ENCODE results near the gene NXT1.

NXT1 gene

DNA sequence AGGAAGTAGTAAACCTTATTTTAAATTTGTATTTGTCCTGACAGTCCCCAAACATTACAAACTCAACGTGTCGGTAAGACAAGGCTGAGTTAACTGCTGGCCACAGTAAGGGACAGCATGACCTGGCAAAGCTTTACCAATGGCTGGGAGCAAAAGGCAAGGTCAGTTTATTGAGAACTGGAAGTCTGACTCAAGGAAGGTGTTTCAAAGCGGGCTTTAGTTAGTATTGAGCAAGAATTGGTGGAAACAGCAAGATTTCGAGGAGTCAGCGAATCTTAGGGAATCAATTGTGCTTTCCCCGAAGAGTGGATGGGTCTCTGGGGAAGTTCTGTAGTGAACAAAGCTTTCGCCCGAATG lies 10.5 kb downstream of the NXT1 start:
- H4K91ac ChIP-seq (ENCODE audit: low read depth, low read length, poor library complexity): no peak overlapping the region
- peaks cover 12 to 20% of the 10 kb centered on the region in 2 donors for H3K4me1 ChIP-seq (ENCODE audit: control insufficient read depth in 2 of 2, insufficient read depth in 1 of 2, low read depth in 1 of 2, low read length in 2 of 2)
- H3K23ac ChIP-seq (ENCODE audit: low read depth, low read length, poor library complexity): no peak overlapping the region
- peak overlapping the region; percentile 98 for H3K18ac ChIP-seq (ENCODE audit: low read length)
- H3K14ac ChIP-seq (ENCODE audit: low read length): no peak overlapping the region
- DNase-seq (ENCODE audit: low spot score): no peak
- no peak overlapping the region for H2AK5ac ChIP-seq (ENCODE audit: low read depth, low read length)
- H3K79me1 ChIP-seq (ENCODE audit: low read depth, low read length): peaks cover 11% of the 10 kb centered on the region
- H2BK12ac ChIP-seq (ENCODE audit: low read length): no peak overlapping the region
- no CpG with 5 or more reads among the region's 8 CpGs for WGBS, 2 donors (ENCODE audit: extremely low coverage in 2 of 2, insufficient read length in 2 of 2, insufficient replicate concordance in 1 of 2)
- peak overlapping the region; percentile 86 for H2AFZ ChIP-seq (ENCODE audit: low read length)
- no peak overlapping the region for H4K8ac ChIP-seq (ENCODE audit: low read depth, low read length)
- no peak overlapping the region for H2BK5ac ChIP-seq (ENCODE audit: low read length)
- no peak overlapping the region for H3K27ac ChIP-seq (replicated peaks; ENCODE audit: low read length)
- no peak overlapping the region for H2BK120ac ChIP-seq (ENCODE audit: low read depth, low read length)
- H3K9ac ChIP-seq (ENCODE audit: low read depth, low read length, poor library complexity): peak overlapping the region; percentile 78
- peak overlapping the region; percentile 86 for H3K4me2 ChIP-seq (ENCODE audit: insufficient read depth, low read length, poor library complexity, severe bottlenecking)
- no peak overlapping the region for H3K4ac ChIP-seq (ENCODE audit: low read length)
- no peaks in the 10 kb centered on the region for H3K9me3 ChIP-seq (replicated peaks in 1 of 2; ENCODE audit: control insufficient read depth in 2 of 2, insufficient read depth in 1 of 2, low read depth in 1 of 2, low read length in 2 of 2)
- H3K4me3 ChIP-seq (ENCODE audit: low read length in 2 of 2): peak overlapping the region; percentile 82 to 96
- no peak overlapping the region for H2BK15ac ChIP-seq (ENCODE audit: low read length)
- peaks cover 14 to 26% of the 10 kb centered on the region in 2 donors for H3K36me3 ChIP-seq (replicated peaks in 1 of 2; ENCODE audit: control insufficient read depth in 2 of 2, insufficient read depth in 2 of 2, low read length in 2 of 2)
- no peaks in the 10 kb centered on the region for H3K27me3 ChIP-seq (ENCODE audit: control insufficient read depth in 3 of 3, insufficient read depth in 3 of 3, low read depth in 1 of 3, low read length in 3 of 3)

DNA sequence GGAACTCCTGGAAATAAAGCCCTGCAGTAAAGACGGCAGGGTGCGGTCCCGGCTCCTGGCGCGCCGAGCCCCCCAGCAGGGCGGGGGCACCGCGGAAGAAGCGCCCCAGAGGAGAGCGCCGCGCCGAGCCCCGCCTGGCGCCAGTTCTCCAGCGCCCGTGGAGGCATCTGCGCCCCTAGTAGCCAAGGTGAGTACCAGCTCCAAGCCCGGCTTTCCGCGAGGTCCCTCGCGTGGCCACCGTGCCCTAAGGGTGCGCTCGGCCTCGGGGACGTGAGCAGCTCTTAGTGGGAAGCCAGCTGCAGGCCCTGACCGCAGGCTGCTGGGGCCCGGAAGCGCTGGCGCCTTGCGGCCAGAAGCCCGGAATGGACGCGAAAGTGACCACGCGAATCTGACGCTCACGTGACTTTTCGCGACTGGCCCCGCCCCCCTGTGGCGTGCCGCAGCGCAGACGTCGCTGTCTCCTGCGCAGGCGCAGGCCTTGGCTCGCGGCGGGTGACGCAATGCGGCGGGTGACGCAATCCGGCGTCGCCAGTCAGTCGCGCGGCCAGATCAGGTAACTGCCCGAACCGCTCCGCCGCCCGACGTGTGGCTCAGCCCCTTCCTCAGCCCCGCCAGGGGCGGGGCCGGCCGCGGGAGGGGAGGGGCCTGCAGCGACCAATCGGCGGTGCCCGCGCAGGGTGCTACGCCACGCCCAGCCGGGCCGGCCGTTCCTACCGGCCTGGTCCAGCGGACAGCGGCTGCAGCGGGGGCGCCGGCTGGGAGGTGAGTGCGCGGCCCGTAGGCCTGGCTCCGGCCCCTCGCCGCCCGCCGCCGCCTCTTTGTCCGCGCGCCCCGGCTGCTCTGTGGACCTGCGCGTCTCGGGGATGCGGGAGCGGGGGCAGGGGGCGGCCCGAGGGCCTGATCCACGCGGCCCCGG lies 11.1 kb downstream of the NXT1 start, which contains the start of gene GZF1:
Gene GZF1, plus strand, starts transcription at position 707 of the 916 bp plus-strand sequence. CDS start 2,202 bp downstream, outside the sequence.
- Histone ChIP-seq H3K4me3 (ENCODE audit: low read length in 2 of 2) (peak within 1 kb of the TSS; percentile 82 to 96), H3K14ac (ENCODE audit: low read length) (peak within 1 kb of the TSS; percentile 63), H4K91ac (ENCODE audit: low read depth, low read length, poor library complexity) (no peak within 1 kb of the TSS), H3K4me1 (ENCODE audit: control insufficient read depth in 2 of 2, insufficient read depth in 1 of 2, low read depth in 1 of 2, low read length in 2 of 2) (peaks cover 12 to 20% of the 10 kb centered on the region in 2 donors), H3K4ac (ENCODE audit: low read length) (no peak within 1 kb of the TSS), H2AFZ (ENCODE audit: low read length) (peak within 1 kb of the TSS; percentile 89), H3K27ac (replicated peaks; ENCODE audit: low read length) (peak within 1 kb of the TSS; percentile 84), H3K4me2 (ENCODE audit: insufficient read depth, low read length, poor library complexity, severe bottlenecking) (peak within 1 kb of the TSS; percentile 86), H4K8ac (ENCODE audit: low read depth, low read length) (no peak within 1 kb of the TSS), H3K23ac (ENCODE audit: low read depth, low read length, poor library complexity) (peak within 1 kb of the TSS; percentile 95), H3K18ac (ENCODE audit: low read length) (peak within 1 kb of the TSS; percentile 98), H3K9me3 (replicated peaks in 1 of 2; ENCODE audit: control insufficient read depth in 2 of 2, insufficient read depth in 1 of 2, low read depth in 1 of 2, low read length in 2 of 2) (no peaks in the 10 kb centered on the region), H3K36me3 (replicated peaks in 1 of 2; ENCODE audit: control insufficient read depth in 2 of 2, insufficient read depth in 2 of 2, low read length in 2 of 2) (peaks cover 14 to 30% of the 10 kb centered on the region in 2 donors), H2BK12ac (ENCODE audit: low read length) (no peak within 1 kb of the TSS), H3K79me1 (ENCODE audit: low read depth, low read length) (peaks cover 11% of the 10 kb centered on the region), H3K27me3 (ENCODE audit: control insufficient read depth in 3 of 3, insufficient read depth in 3 of 3, low read depth in 1 of 3, low read length in 3 of 3) (no peaks in the 10 kb centered on the region), H2BK120ac (ENCODE audit: low read depth, low read length) (peak within 1 kb of the TSS; percentile 8), H3K9ac (ENCODE audit: low read depth, low read length, poor library complexity) (peak within 1 kb of the TSS; percentile 94), H2AK5ac (ENCODE audit: low read depth, low read length) (no peak within 1 kb of the TSS), H2BK15ac (ENCODE audit: low read length) (no peak within 1 kb of the TSS), H2BK5ac (ENCODE audit: low read length) (peak within 1 kb of the TSS; percentile 35)
- DNase-seq (ENCODE audit: low spot score): peak; percentile 98
- WGBS, 2 donors (ENCODE audit: extremely low coverage in 2 of 2, insufficient read length in 2 of 2, insufficient replicate concordance in 1 of 2): no CpG with 5 or more reads among the region's 114 CpGs

DNA sequence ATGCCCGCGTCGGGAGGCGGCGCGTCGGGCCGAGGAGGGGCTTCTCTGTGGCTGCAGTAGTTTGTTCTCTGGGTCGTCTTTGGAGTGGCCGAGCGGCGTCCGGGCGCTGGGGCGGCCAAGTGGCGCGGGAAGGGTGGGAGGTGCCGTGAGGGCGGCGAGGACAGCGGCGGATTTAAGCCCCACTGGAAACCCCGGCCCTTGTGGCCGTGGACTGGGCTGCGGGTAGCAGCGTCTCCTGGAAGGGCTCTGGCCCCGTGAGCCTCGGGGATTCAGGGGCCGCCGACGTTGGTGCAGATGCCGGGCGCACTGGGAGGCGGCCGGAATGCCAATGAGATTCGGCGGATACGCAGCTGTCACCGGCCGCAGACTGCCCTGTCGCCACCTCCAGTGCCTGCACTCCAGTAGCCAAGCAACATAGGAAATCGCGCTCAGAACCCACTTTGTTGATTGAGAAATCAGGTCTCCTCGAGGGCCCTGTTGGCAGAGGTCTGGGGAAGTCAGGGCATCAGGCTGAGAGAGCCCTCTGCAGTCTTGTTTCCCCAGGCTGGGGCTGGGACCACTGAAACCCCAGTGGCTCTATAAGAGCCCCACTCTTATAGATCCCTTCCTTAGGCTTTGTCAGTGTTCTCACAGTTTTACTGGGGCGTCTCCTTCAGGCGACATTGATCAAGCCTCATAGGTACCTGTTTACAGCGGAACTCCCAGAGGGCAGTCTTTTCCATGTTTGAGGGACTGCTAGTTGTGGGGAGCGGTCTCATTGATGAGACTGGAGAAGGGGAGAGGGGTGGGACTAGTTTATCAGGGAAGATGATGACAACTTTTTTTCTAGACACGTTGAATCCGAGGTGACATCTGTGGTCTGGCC lies 12.0 kb downstream of the NXT1 start:
- no peak overlapping the region for H4K8ac ChIP-seq (ENCODE audit: low read depth, low read length)
- peak overlapping the region; percentile 76 for H3K23ac ChIP-seq (ENCODE audit: low read depth, low read length, poor library complexity)
- peak overlapping the region; percentile 63 for H3K14ac ChIP-seq (ENCODE audit: low read length)
- no peaks in the 10 kb centered on the region for H3K27me3 ChIP-seq (ENCODE audit: control insufficient read depth in 3 of 3, insufficient read depth in 3 of 3, low read depth in 1 of 3, low read length in 3 of 3)
- peak overlapping the region; percentile 50 for H3K27ac ChIP-seq (replicated peaks; ENCODE audit: low read length)
- no peak overlapping the region for H2AK5ac ChIP-seq (ENCODE audit: low read depth, low read length)
- peak overlapping the region; percentile 89 for H2AFZ ChIP-seq (ENCODE audit: low read length)
- no peaks in the 10 kb centered on the region for H3K9me3 ChIP-seq (replicated peaks in 1 of 2; ENCODE audit: control insufficient read depth in 2 of 2, insufficient read depth in 1 of 2, low read depth in 1 of 2, low read length in 2 of 2)
- H3K9ac ChIP-seq (ENCODE audit: low read depth, low read length, poor library complexity): peak overlapping the region; percentile 94
- H3K4me1 ChIP-seq (ENCODE audit: control insufficient read depth in 2 of 2, insufficient read depth in 1 of 2, low read depth in 1 of 2, low read length in 2 of 2): peaks cover 10 to 20% of the 10 kb centered on the region in 2 donors
- H2BK5ac ChIP-seq (ENCODE audit: low read length): peak overlapping the region; percentile 35
- peak overlapping the region; percentile 76 to 94 for H3K4me3 ChIP-seq (ENCODE audit: low read length in 2 of 2)
- peaks cover 14 to 38% of the 10 kb centered on the region in 2 donors for H3K36me3 ChIP-seq (replicated peaks in 1 of 2; ENCODE audit: control insufficient read depth in 2 of 2, insufficient read depth in 2 of 2, low read length in 2 of 2)
- H3K4ac ChIP-seq (ENCODE audit: low read length): no peak overlapping the region
- H2BK15ac ChIP-seq (ENCODE audit: low read length): no peak overlapping the region
- peak overlapping the region; percentile 91 for H3K18ac ChIP-seq (ENCODE audit: low read length)
- H2BK120ac ChIP-seq (ENCODE audit: low read depth, low read length): peak overlapping the region; percentile 8
- peak overlapping the region; percentile 67 for H3K4me2 ChIP-seq (ENCODE audit: insufficient read depth, low read length, poor library complexity, severe bottlenecking)
- H3K79me1 ChIP-seq (ENCODE audit: low read depth, low read length): peaks cover 11% of the 10 kb centered on the region
- no CpG with 5 or more reads among the region's 50 CpGs for WGBS, 2 donors (ENCODE audit: extremely low coverage in 2 of 2, insufficient read length in 2 of 2, insufficient replicate concordance in 1 of 2)
- H2BK12ac ChIP-seq (ENCODE audit: low read length): no peak overlapping the region
- no peak overlapping the region for H4K91ac ChIP-seq (ENCODE audit: low read depth, low read length, poor library complexity)
- DNase-seq (ENCODE audit: low spot score): no peak
